ENCODE data around the gene CEBPZOS.

Gene CEBPZOS

GRCh38 chr2:37244017-37244416, 47.7 kb downstream of the CEBPZOS start:
- no peak for DNase-seq

GRCh38 chr2:37244755-37245154, 48.5 kb downstream of the CEBPZOS start:
- DNase-seq = no peak

- no peak for DNase-seq
These were observed 49.9 kb downstream of the CEBPZOS start for GRCh38 chr2:37246205-37246604.

GRCh38 chr2:37250869-37251740, 54.8 kb downstream of the CEBPZOS start:
- DNase-seq = no peak
